ENCODE measurements around the gene VENTX. TPM values are rescaled to one million over a fixed set of nuclear protein-coding genes. Genes with fewer than 3 reads are reported as not detected.

The VENTX gene
- total and polyA plus RNA-seq, 10 of the 15 experiments (the other 5 are each of a cell fraction or from before 2014, with no cell fraction given): 0.05 TPM; not detected in 9

GRCh38 chr10:133189726-133190125 lies 47.9 kb upstream of the VENTX start:
- TF ChIP-seq CBX5 (IDR thresholded peaks at IDR 0.05; ENCODE audit: low read depth) (no peak), NR2C2 (IDR thresholded peaks at IDR 0.05; ENCODE audit: borderline replicate concordance, control insufficient read depth, insufficient read length, low read depth) (no peak), MEF2B (IDR thresholded peaks at IDR 0.05; ENCODE audit: partially characterized antibody, poor library complexity, severe bottlenecking) (no peak), SMC3 (IDR thresholded peaks at IDR 0.05; ENCODE audit: borderline replicate concordance, low read length) (no peak), ZZZ3 (IDR thresholded peaks at IDR 0.05; ENCODE audit: control insufficient read depth, insufficient read length, low read depth) (no peak), LARP7 (IDR thresholded peaks at IDR 0.05) (no peak), ETV6 (conservative IDR thresholded peaks at IDR 0.05 in 1 of 2, IDR thresholded peaks at IDR 0.05 in 1 of 2; ENCODE audit: borderline replicate concordance in 1 of 2, low read depth in 1 of 2) (no peak), ZSCAN29 (IDR thresholded peaks at IDR 0.05) (no peak), RFX5 (IDR thresholded peaks at IDR 0.05; ENCODE audit: low read depth, low read length) (no peak)
- Histone ChIP-seq H3K9me3 (replicated peaks; ENCODE audit: control insufficient read depth, insufficient read depth, low read length) (no peaks in the 10 kb centered on the region), H3K4me2 (ENCODE audit: control insufficient read depth, insufficient read depth) (no peak overlapping the region), H2AFZ (ENCODE audit: control insufficient read depth, low read depth, low read length) (no peak overlapping the region), H3K4me1 (ENCODE audit: control insufficient read depth, insufficient read depth, low read length) (no peaks in the 10 kb centered on the region), H3K4me3 (no peak overlapping the region), H3K79me2 (ENCODE audit: control insufficient read depth, insufficient read depth, low read length) (no peaks in the 10 kb centered on the region), H3K36me3 (ENCODE audit: control insufficient read depth in 2 of 2, insufficient read depth in 2 of 2, low read length in 1 of 2) (no peaks in the 10 kb centered on the region), H4K20me1 (ENCODE audit: control insufficient read depth, insufficient read depth) (no peaks in the 10 kb centered on the region), H3K27ac (ENCODE audit: control insufficient read depth, insufficient read depth) (no peak overlapping the region), H3K27me3 (replicated peaks in 1 of 2; ENCODE audit: control insufficient read depth in 2 of 2, insufficient read depth in 2 of 2, low read length in 1 of 2) (no peaks in the 10 kb centered on the region), H3K9ac (ENCODE audit: control insufficient read depth, insufficient read depth, low read length) (no peak overlapping the region)
- in situ Hi-C loops (cut with MboI): no loop called here
- no peak for FAIRE-seq
- no peak for DNase-seq (ENCODE audit: low read depth, low spot score)
- ChIA-PET RAD21 (ENCODE audit: unreplicated experiment) (no interaction called here), SMC1A (ENCODE audit: uncharacterized antibody, unreplicated experiment) (no interaction called here), POLR2A (no interaction called here), CTCF (no interaction called here)
- 48% methylated on average over 14 of the region's 14 CpGs for WGBS (ENCODE audit: insufficient coverage, insufficient replicate concordance, low lambda C conversion rate, missing lambda C conversion rate)
- intact Hi-C loops (cut with micrococcal nuclease; ENCODE audit: unreplicated experiment): no loop called here
- no TSS peak for BruUV-seq (replicated peaks)
- ATAC-seq: no peak

GRCh38 chr10:133190225-133190624 lies 47.4 kb upstream of the VENTX start:
- no peak overlapping the region for H3K4me3 ChIP-seq
- H2AFZ ChIP-seq (ENCODE audit: control insufficient read depth, low read depth, low read length): no peak overlapping the region
- H3K4me1 ChIP-seq (ENCODE audit: control insufficient read depth, insufficient read depth, low read length): no peaks in the 10 kb centered on the region
- H3K9ac ChIP-seq (ENCODE audit: control insufficient read depth, insufficient read depth, low read length): no peak overlapping the region
- DNase-seq (ENCODE audit: low read depth, low spot score) (no peak), FAIRE-seq (no peak), ATAC-seq (no peak)
- in situ Hi-C loops (cut with MboI): no loop called here
- CTCF ChIA-PET: no interaction called here
- SMC1A ChIA-PET (ENCODE audit: uncharacterized antibody, unreplicated experiment): no interaction called here
- no peaks in the 10 kb centered on the region for H4K20me1 ChIP-seq (ENCODE audit: control insufficient read depth, insufficient read depth)
- no peak overlapping the region for H3K27ac ChIP-seq (ENCODE audit: control insufficient read depth, insufficient read depth)
- no peaks in the 10 kb centered on the region for H3K27me3 ChIP-seq (replicated peaks in 1 of 2; ENCODE audit: control insufficient read depth in 2 of 2, insufficient read depth in 2 of 2, low read length in 1 of 2)
- RAD21 ChIA-PET (ENCODE audit: unreplicated experiment): no interaction called here
- no peaks in the 10 kb centered on the region for H3K79me2 ChIP-seq (ENCODE audit: control insufficient read depth, insufficient read depth, low read length)
- no peaks in the 10 kb centered on the region for H3K9me3 ChIP-seq (replicated peaks; ENCODE audit: control insufficient read depth, insufficient read depth, low read length)
- TF ChIP-seq PML (IDR thresholded peaks at IDR 0.05; ENCODE audit: low read length): no peak
- no peak for TF ChIP-seq SPI1 (IDR thresholded peaks at IDR 0.05; ENCODE audit: borderline replicate concordance, insufficient read depth, low read depth, low read length)
- no peak for TF ChIP-seq ZNF207 (IDR thresholded peaks at IDR 0.05; ENCODE audit: borderline replicate concordance)
- intact Hi-C loops (cut with micrococcal nuclease; ENCODE audit: unreplicated experiment): no loop called here
- BruUV-seq (replicated peaks): no TSS peak
- POLR2A ChIA-PET: no interaction called here
- H3K4me2 ChIP-seq (ENCODE audit: control insufficient read depth, insufficient read depth): no peak overlapping the region
- H3K36me3 ChIP-seq (ENCODE audit: control insufficient read depth in 2 of 2, insufficient read depth in 2 of 2, low read length in 1 of 2): no peaks in the 10 kb centered on the region
- 88% methylated on average over 10 of the region's 10 CpGs for WGBS (ENCODE audit: insufficient coverage, insufficient replicate concordance, low lambda C conversion rate, missing lambda C conversion rate)
